ENCODE data around the gene APLF. TPM values are rescaled to one million over a fixed set of nuclear protein-coding genes. Genes with fewer than 3 reads are reported as not detected.

Gene APLF
- total RNA-seq, 2 experiments from 2014 or later, result 2.8 to 3.6 TPM

- Mint-ChIP-seq H3K27me3 (no peaks in the 10 kb centered on the region), H3K27ac (no peak overlapping the region), H3K4me3 (no peak overlapping the region), H3K36me3 (ENCODE audit: low read depth) (peaks cover 9% of the 10 kb centered on the region), H3K4me1 (peaks cover 4% of the 10 kb centered on the region), H3K9me3 (peaks cover 14% of the 10 kb centered on the region)
- CTCF ChIA-PET, result no interaction called here
- POLR2A ChIA-PET, result no interaction called here
- no peak for DNase-seq
Observed at GRCh38 chr2:68491582-68491981, 24.2 kb downstream of the APLF start.

GRCh38 chr2:68499133-68499532 lies 31.7 kb downstream of the APLF start:
- H3K36me3 Mint-ChIP-seq (ENCODE audit: low read depth), result peaks cover 13% of the 10 kb centered on the region
- no peak overlapping the region for H3K4me3 Mint-ChIP-seq
- H3K27ac Mint-ChIP-seq, result no peak overlapping the region
- H3K9me3 Mint-ChIP-seq, result peaks cover 16% of the 10 kb centered on the region
- no peak for DNase-seq
- ChIA-PET POLR2A (no interaction called here), CTCF (interaction anchor here (0.7 to 1.5 kb wide), 3 partner anchors 11 to 445 kb away, joined by 3 to 6 read pairs (median 3); no protein-coding TSS in a partner anchor)
- H3K4me1 Mint-ChIP-seq, result no peaks in the 10 kb centered on the region
- no peaks in the 10 kb centered on the region for H3K27me3 Mint-ChIP-seq

GRCh38 chr2:68500649-68501048 lies 33.3 kb downstream of the APLF start:
- Mint-ChIP-seq H3K27ac (no peak overlapping the region), H3K4me1 (no peaks in the 10 kb centered on the region), H3K9me3 (peaks cover 6% of the 10 kb centered on the region), H3K27me3 (no peaks in the 10 kb centered on the region), H3K4me3 (no peak overlapping the region), H3K36me3 (ENCODE audit: low read depth) (peaks cover 6% of the 10 kb centered on the region)
- POLR2A ChIA-PET, result no interaction called here
- no peak for DNase-seq
- CTCF ChIA-PET, result no interaction called here

- POLR2A ChIA-PET, result interaction anchor here (1.0 kb wide), 1 partner anchor 35 kb away, joined by 4 read pairs; the partner anchor contains the start of genes APLF and FBXO48
- H3K4me1 Mint-ChIP-seq, result peaks cover 9% of the 10 kb centered on the region
- no peaks in the 10 kb centered on the region for H3K27me3 Mint-ChIP-seq
- H3K27ac Mint-ChIP-seq, result no peak overlapping the region
- no peak overlapping the region for H3K4me3 Mint-ChIP-seq
- CTCF ChIA-PET, result no interaction called here
- H3K36me3 Mint-ChIP-seq (ENCODE audit: low read depth), result peaks cover 9% of the 10 kb centered on the region
- DNase-seq, result no peak
- H3K9me3 Mint-ChIP-seq, result peaks cover under 1% of the 10 kb centered on the region
Observed at GRCh38 chr2:68501768-68502167, 34.4 kb downstream of the APLF start.

GRCh38 chr2:68505603-68506159 lies 38.3 kb downstream of the APLF start:
- POLR2A ChIA-PET, result interaction anchor here (0.7 to 1.8 kb wide), 4 partner anchors 8 to 402 kb away, joined by 4 to 6 read pairs (median 4); partner anchors contain the start of gene APLF
- Mint-ChIP-seq H3K36me3 (ENCODE audit: low read depth) (peaks cover 14% of the 10 kb centered on the region), H3K27ac (no peak overlapping the region), H3K4me1 (peaks cover 9% of the 10 kb centered on the region), H3K27me3 (no peaks in the 10 kb centered on the region), H3K9me3 (no peaks in the 10 kb centered on the region), H3K4me3 (no peak overlapping the region)
- CTCF ChIA-PET, result interaction anchor here (1.4 to 1.7 kb wide), 2 partner anchors 18 to 89 kb away, joined by 3 to 8 read pairs; no protein-coding TSS in a partner anchor
- DNase-seq, result no peak

GRCh38 chr2:68506170-68506569 lies 38.8 kb downstream of the APLF start:
- no peak overlapping the region for H3K4me3 Mint-ChIP-seq
- no peak overlapping the region for H3K27ac Mint-ChIP-seq
- no peaks in the 10 kb centered on the region for H3K27me3 Mint-ChIP-seq
- H3K36me3 Mint-ChIP-seq (ENCODE audit: low read depth), result peaks cover 14% of the 10 kb centered on the region
- H3K9me3 Mint-ChIP-seq, result no peaks in the 10 kb centered on the region
- ChIA-PET CTCF (interaction anchor here (1.4 to 1.7 kb wide), 3 partner anchors 18 to 89 kb away, joined by 3 to 8 read pairs (median 5); no protein-coding TSS in a partner anchor), POLR2A (interaction anchor here (0.7 to 1.8 kb wide), 4 partner anchors 8 to 402 kb away, joined by 4 to 6 read pairs (median 4); partner anchors contain the start of gene APLF)
- DNase-seq, result no peak
- peaks cover 9% of the 10 kb centered on the region for H3K4me1 Mint-ChIP-seq

GRCh38 chr2:68512326-68512725 lies 44.9 kb downstream of the APLF start:
- DNase-seq, result no peak
- Mint-ChIP-seq H3K36me3 (ENCODE audit: low read depth) (peaks cover 6% of the 10 kb centered on the region), H3K27me3 (no peaks in the 10 kb centered on the region), H3K9me3 (no peaks in the 10 kb centered on the region), H3K4me1 (no peaks in the 10 kb centered on the region), H3K4me3 (no peak overlapping the region), H3K27ac (no peak overlapping the region)
- CTCF ChIA-PET, result interaction anchor here (1.4 kb wide), 1 partner anchor 25 kb away, joined by 3 read pairs; no protein-coding TSS in a partner anchor
- POLR2A ChIA-PET, result no interaction called here

- Mint-ChIP-seq H3K4me1 (no peaks in the 10 kb centered on the region), H3K9me3 (no peaks in the 10 kb centered on the region)
- POLR2A ChIA-PET, result no interaction called here
Observed at GRCh38 chr2:68512966-68513365, 45.6 kb downstream of the APLF start.

GRCh38 chr2:68514316-68514929 lies 47.0 kb downstream of the APLF start:
- CTCF ChIA-PET, result interaction anchor here (2.4 kb wide), 1 partner anchor 26 kb away, joined by 13 read pairs; no protein-coding TSS in a partner anchor
- DNase-seq, result no peak

More at GRCh38 chr2:68512966-68513365, 45.6 kb downstream of the APLF start:
- H3K36me3 Mint-ChIP-seq (ENCODE audit: low read depth), result peaks cover 6% of the 10 kb centered on the region
- no peak overlapping the region for H3K4me3 Mint-ChIP-seq
- CTCF ChIA-PET, result interaction anchor here (1.4 kb wide), 1 partner anchor 25 kb away, joined by 3 read pairs; no protein-coding TSS in a partner anchor
- no peak for DNase-seq
- no peak overlapping the region for H3K27ac Mint-ChIP-seq
- H3K27me3 Mint-ChIP-seq, result no peaks in the 10 kb centered on the region

GRCh38 chr2:68516051-68516955 lies 48.9 kb downstream of the APLF start:
- POLR2A ChIA-PET, result interaction anchor here (1.1 to 1.2 kb wide), 2 partner anchors 10 to 49 kb away, joined by 3 to 4 read pairs; partner anchors contain the start of gene FBXO48
- Mint-ChIP-seq H3K27ac (no peak overlapping the region), H3K36me3 (ENCODE audit: low read depth) (no peaks in the 10 kb centered on the region)

More at GRCh38 chr2:68514316-68514929, 47.0 kb downstream of the APLF start:
- H3K36me3 Mint-ChIP-seq (ENCODE audit: low read depth), result no peaks in the 10 kb centered on the region
- no peak overlapping the region for H3K4me3 Mint-ChIP-seq
- POLR2A ChIA-PET, result no interaction called here
- no peaks in the 10 kb centered on the region for H3K4me1 Mint-ChIP-seq
- no peak overlapping the region for H3K27ac Mint-ChIP-seq
- H3K27me3 Mint-ChIP-seq, result no peaks in the 10 kb centered on the region
- no peaks in the 10 kb centered on the region for H3K9me3 Mint-ChIP-seq

GRCh38 chr2:68519236-68519635 lies 51.9 kb downstream of the APLF start:
- H3K4me3 Mint-ChIP-seq, result no peak overlapping the region
- POLR2A ChIA-PET, result no interaction called here
- CTCF ChIA-PET, result no interaction called here
- no peak for DNase-seq
- H3K27ac Mint-ChIP-seq, result no peak overlapping the region
- peaks cover 3% of the 10 kb centered on the region for H3K36me3 Mint-ChIP-seq (ENCODE audit: low read depth)
- no peaks in the 10 kb centered on the region for H3K9me3 Mint-ChIP-seq
- peaks cover 20% of the 10 kb centered on the region for H3K4me1 Mint-ChIP-seq
- H3K27me3 Mint-ChIP-seq, result no peaks in the 10 kb centered on the region

More at GRCh38 chr2:68516051-68516955, 48.9 kb downstream of the APLF start:
- DNase-seq, result no peak
- peaks cover 17% of the 10 kb centered on the region for H3K4me1 Mint-ChIP-seq
- no peak overlapping the region for H3K4me3 Mint-ChIP-seq
- H3K27me3 Mint-ChIP-seq, result no peaks in the 10 kb centered on the region
- no peaks in the 10 kb centered on the region for H3K9me3 Mint-ChIP-seq
- CTCF ChIA-PET, result interaction anchor here (0.9 to 2.4 kb wide), 3 partner anchors 28 to 195 kb away, joined by 3 to 13 read pairs (median 6); no protein-coding TSS in a partner anchor

GRCh38 chr2:68521037-68521436 lies 53.7 kb downstream of the APLF start:
- Mint-ChIP-seq H3K4me3 (no peak overlapping the region), H3K27ac (peak overlapping the region; percentile 7)

More at GRCh38 chr2:68521037-68521436, 53.7 kb downstream of the APLF start:
- no peaks in the 10 kb centered on the region for H3K9me3 Mint-ChIP-seq
- no peak for DNase-seq
- ChIA-PET CTCF (interaction anchor here (0.6 kb wide), 1 partner anchor 56 kb away, joined by 3 read pairs; no protein-coding TSS in a partner anchor), POLR2A (no interaction called here)
- H3K27me3 Mint-ChIP-seq, result no peaks in the 10 kb centered on the region
- peaks cover 5% of the 10 kb centered on the region for H3K36me3 Mint-ChIP-seq (ENCODE audit: low read depth)
- H3K4me1 Mint-ChIP-seq, result peaks cover 20% of the 10 kb centered on the region

Measured in activated CD4-positive, alpha-beta memory T cell treated with anti-CD3 and anti-CD28 coated beads, Interleukin-2, amount 10 ng/mL, durations not matched to agents 7 days and 5 days (primary cell).